Measurements from ENCODE around the gene MLLT3. TPM values are rescaled to one million over a fixed set of nuclear protein-coding genes. Genes with fewer than 3 reads are reported as not detected.

Gene MLLT3
- total RNA-seq, 3 donors from 2014 or later (not counting 1 experiment from before 2014, with no cell fraction given) = 24.3 to 26.6 (median 25.2) TPM

DNA sequence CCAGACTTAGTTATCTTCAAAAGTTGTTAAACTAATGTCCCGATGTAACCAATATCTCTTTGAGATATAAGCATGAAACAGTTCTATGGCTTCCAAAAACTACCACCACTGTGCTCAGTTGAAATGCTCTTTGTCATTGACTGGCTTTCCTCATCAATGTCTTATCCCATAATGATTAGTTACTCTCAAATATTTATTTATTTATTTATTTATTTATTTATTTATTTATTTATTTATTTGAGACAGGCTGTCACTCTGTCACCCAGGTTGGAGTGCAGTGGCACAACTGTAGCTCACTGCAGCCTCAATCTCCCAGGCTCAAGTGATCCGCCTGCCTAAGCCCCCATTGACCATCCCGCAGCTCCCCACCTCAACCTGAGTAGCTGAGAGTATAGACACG lies 28.0 kb upstream of the MLLT3 start:
- DNase-seq = no peak
- no peaks in the 10 kb centered on the region for H3K4me1 ChIP-seq (ENCODE audit: control insufficient read depth, insufficient read depth, low read length)
- Mint-ChIP-seq H3K36me3 (no peaks in the 10 kb centered on the region), H3K4me1 (no peaks in the 10 kb centered on the region), H3K4me3 (no peak overlapping the region), H3K9me3 (no peaks in the 10 kb centered on the region), H3K27me3 (ENCODE audit: low read depth in 2 of 2) (peaks cover 9 to 19% of the 10 kb centered on the region in 2 donors), H3K27ac (no peak overlapping the region)
- WGBS (ENCODE audit: insufficient coverage) = 97% methylated on average over 4 of the region's 4 CpGs
- H3K4me3 ChIP-seq (ENCODE audit: low read length) = no peak overlapping the region
- no peak overlapping the region for H3K27ac ChIP-seq (ENCODE audit: low read length)
- no peaks in the 10 kb centered on the region for H3K9me3 ChIP-seq (ENCODE audit: control insufficient read depth, insufficient read depth, low read length)
- TF ChIP-seq, protein P1, sequence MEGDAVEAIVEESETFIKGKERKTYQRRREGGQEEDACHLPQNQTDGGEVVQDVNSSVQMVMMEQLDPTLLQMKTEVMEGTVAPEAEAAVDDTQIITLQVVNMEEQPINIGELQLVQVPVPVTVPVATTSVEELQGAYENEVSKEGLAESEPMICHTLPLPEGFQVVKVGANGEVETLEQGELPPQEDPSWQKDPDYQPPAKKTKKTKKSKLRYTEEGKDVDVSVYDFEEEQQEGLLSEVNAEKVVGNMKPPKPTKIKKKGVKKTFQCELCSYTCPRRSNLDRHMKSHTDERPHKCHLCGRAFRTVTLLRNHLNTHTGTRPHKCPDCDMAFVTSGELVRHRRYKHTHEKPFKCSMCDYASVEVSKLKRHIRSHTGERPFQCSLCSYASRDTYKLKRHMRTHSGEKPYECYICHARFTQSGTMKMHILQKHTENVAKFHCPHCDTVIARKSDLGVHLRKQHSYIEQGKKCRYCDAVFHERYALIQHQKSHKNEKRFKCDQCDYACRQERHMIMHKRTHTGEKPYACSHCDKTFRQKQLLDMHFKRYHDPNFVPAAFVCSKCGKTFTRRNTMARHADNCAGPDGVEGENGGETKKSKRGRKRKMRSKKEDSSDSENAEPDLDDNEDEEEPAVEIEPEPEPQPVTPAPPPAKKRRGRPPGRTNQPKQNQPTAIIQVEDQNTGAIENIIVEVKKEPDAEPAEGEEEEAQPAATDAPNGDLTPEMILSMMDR (IDR thresholded peaks at IDR 0.05) = no peak
- no peaks in the 10 kb centered on the region for H3K36me3 ChIP-seq (ENCODE audit: control insufficient read depth, insufficient read depth, low read length)
- no peaks in the 10 kb centered on the region for H3K27me3 ChIP-seq (ENCODE audit: control insufficient read depth, insufficient read depth, low read length)
- ATAC-seq = no peak
- intact Hi-C loops (cut with micrococcal nuclease) = loop anchor here (1.0 kb wide), 1 partner anchor 11 kb away; no protein-coding TSS in a partner anchor

DNA sequence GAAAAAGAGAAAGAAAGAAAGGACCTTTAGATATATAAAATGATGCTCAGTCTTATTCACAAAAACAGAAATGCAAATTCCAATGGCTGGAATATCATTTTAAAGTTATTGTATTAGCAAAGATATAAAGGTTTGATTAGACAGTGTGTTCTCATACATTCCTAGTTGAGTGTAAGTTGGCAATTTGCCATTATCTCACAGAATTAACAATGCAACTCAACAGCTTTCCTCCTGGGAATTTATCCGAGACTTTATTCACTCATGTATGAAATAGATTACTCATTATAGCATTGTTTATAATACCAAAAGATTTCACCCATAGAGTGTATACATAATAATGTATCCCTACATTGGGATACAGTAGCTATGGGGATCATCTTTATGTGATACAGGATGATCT lies 27.1 kb upstream of the MLLT3 start:
- Mint-ChIP-seq H3K9me3 (no peaks in the 10 kb centered on the region), H3K4me1 (no peaks in the 10 kb centered on the region), H3K27me3 (ENCODE audit: low read depth in 2 of 2) (peaks cover 9 to 19% of the 10 kb centered on the region in 2 donors), H3K36me3 (no peaks in the 10 kb centered on the region), H3K4me3 (no peak overlapping the region), H3K27ac (no peak overlapping the region)
- Histone ChIP-seq H3K36me3 (ENCODE audit: control insufficient read depth, insufficient read depth, low read length) (no peaks in the 10 kb centered on the region), H3K4me3 (ENCODE audit: low read length) (no peak overlapping the region), H3K9me3 (ENCODE audit: control insufficient read depth, insufficient read depth, low read length) (no peaks in the 10 kb centered on the region), H3K4me1 (ENCODE audit: control insufficient read depth, insufficient read depth, low read length) (no peaks in the 10 kb centered on the region), H3K27ac (ENCODE audit: low read length) (no peak overlapping the region), H3K27me3 (ENCODE audit: control insufficient read depth, insufficient read depth, low read length) (no peaks in the 10 kb centered on the region)
- DNase-seq (no peak), ATAC-seq (no peak)
- TF ChIP-seq, protein P1 (IDR thresholded peaks at IDR 0.05) = no peak
- intact Hi-C loops (cut with micrococcal nuclease) = no loop called here
- no CpG with 5 or more reads among the region's 1 CpG for WGBS (ENCODE audit: insufficient coverage)

DNA sequence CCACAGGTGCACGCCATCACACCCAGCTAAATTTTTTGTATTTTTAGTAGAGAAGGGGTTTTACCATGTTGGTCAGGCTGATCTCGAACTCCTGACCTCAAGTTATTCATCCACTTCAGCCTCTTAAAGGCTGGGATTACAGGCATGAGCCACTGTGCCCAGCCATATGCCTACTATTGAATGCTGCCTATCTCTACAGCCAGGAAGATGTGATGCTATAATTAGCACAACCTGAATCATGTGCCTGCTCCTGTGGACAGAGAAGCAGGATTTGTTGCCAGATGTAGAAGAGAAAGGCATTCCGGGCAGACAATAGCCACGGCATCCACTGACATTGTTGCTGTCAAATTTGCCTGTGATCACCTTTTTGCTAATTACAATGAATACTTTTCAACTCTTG lies 24.4 kb upstream of the MLLT3 start:
- H3K27ac ChIP-seq (ENCODE audit: low read length) = no peak overlapping the region
- no peaks in the 10 kb centered on the region for H3K9me3 Mint-ChIP-seq
- 95% methylated on average over 3 of the region's 4 CpGs for WGBS (ENCODE audit: insufficient coverage)
- no peaks in the 10 kb centered on the region for H3K36me3 Mint-ChIP-seq
- H3K4me3 Mint-ChIP-seq = no peak overlapping the region
- no peak overlapping the region for H3K4me3 ChIP-seq (ENCODE audit: low read length)
- H3K36me3 ChIP-seq (ENCODE audit: control insufficient read depth, insufficient read depth, low read length) = no peaks in the 10 kb centered on the region
- ATAC-seq (no peak), DNase-seq (no peak)
- H3K27me3 ChIP-seq (ENCODE audit: control insufficient read depth, insufficient read depth, low read length) = no peaks in the 10 kb centered on the region
- intact Hi-C loops (cut with micrococcal nuclease) = no loop called here
- H3K4me1 ChIP-seq (ENCODE audit: control insufficient read depth, insufficient read depth, low read length) = no peaks in the 10 kb centered on the region
- no peak overlapping the region for H3K27ac Mint-ChIP-seq
- no peaks in the 10 kb centered on the region for H3K9me3 ChIP-seq (ENCODE audit: control insufficient read depth, insufficient read depth, low read length)
- TF ChIP-seq, protein P1 (IDR thresholded peaks at IDR 0.05) = no peak
- H3K27me3 Mint-ChIP-seq (ENCODE audit: low read depth in 2 of 2) = peaks cover 12 to 19% of the 10 kb centered on the region in 2 donors
- no peaks in the 10 kb centered on the region for H3K4me1 Mint-ChIP-seq

DNA sequence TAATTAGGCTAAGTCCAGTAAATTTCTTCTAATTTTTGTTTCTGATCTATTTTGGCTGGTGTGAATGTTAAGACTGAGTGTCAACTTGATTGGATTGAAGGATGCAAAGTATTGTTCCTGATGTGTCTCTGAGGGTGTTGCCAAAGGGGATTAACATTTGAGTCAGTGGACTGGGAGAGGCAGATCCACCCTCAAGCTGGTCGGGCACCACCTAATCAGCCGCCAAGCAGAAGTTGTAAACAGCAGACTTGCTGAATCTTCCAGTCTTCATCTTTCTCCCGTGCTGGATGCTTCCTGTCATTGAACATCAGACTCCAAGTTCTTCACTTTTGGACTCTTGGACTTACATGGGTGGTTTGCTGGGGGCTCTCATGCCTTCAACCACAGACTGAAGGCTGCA lies 21.4 kb upstream of the MLLT3 start:
- peaks cover 13 to 19% of the 10 kb centered on the region in 2 donors for H3K27me3 Mint-ChIP-seq (ENCODE audit: low read depth in 2 of 2)

More for the DNA sequence above, 21.4 kb upstream of the MLLT3 start:
- H3K9me3 ChIP-seq (ENCODE audit: control insufficient read depth, insufficient read depth, low read length) = no peaks in the 10 kb centered on the region
- DNase-seq (no peak), ATAC-seq (no peak)
- TF ChIP-seq, protein P1 (IDR thresholded peaks at IDR 0.05) = no peak
- Mint-ChIP-seq H3K4me3 (no peak overlapping the region), H3K9me3 (no peaks in the 10 kb centered on the region), H3K4me1 (peaks cover 9 to 10% of the 10 kb centered on the region in 2 donors), H3K36me3 (no peaks in the 10 kb centered on the region), H3K27ac (no peak overlapping the region)
- peaks cover 10% of the 10 kb centered on the region for H3K4me1 ChIP-seq (ENCODE audit: control insufficient read depth, insufficient read depth, low read length)
- no peaks in the 10 kb centered on the region for H3K36me3 ChIP-seq (ENCODE audit: control insufficient read depth, insufficient read depth, low read length)
- no peak overlapping the region for H3K4me3 ChIP-seq (ENCODE audit: low read length)
- no peaks in the 10 kb centered on the region for H3K27me3 ChIP-seq (ENCODE audit: control insufficient read depth, insufficient read depth, low read length)
- intact Hi-C loops (cut with micrococcal nuclease) = no loop called here
- H3K27ac ChIP-seq (ENCODE audit: low read length) = no peak overlapping the region
- 91% methylated on average over 3 of the region's 3 CpGs for WGBS (ENCODE audit: insufficient coverage)
